T-helper 17 cell (primary cell): ENCODE measurements around the gene CPNE5. TPM values are rescaled to one million over a fixed set of nuclear protein-coding genes. Genes with fewer than 3 reads are reported as not detected.

Experiments used
- ATAC-seq: fragments of 150-1000 bp; cut with Tn5 transposase; 2 replicates; pipeline ENCODE4 v1.10.0; 2021; ENCODE audit warnings: mild to moderate bottlenecking, moderate library complexity
- DNase-seq, 3 donors: peaks; one replicate each; pipeline versions ENCODE4 v3.0.0 to v3.0.0-alpha.2; 2020 to 2021
- H3K9me3 ChIP-seq: one replicate; pipeline ENCODE4 v1.7.0; 2013; ENCODE audit warnings: low read length, mild to moderate bottlenecking; ENCODE audit not compliant: control insufficient read depth, poor library complexity, severe bottlenecking
- H3K27ac Mint-ChIP-seq: one replicate; pipeline ENCODE4 v1.8.0; 2022; ENCODE audit warnings: mild to moderate bottlenecking, moderate library complexity, mixed read lengths
- H3K27me3 Mint-ChIP-seq: one replicate; pipeline ENCODE4 v1.8.0; 2022; ENCODE audit warnings: mixed read lengths
- H3K36me3 Mint-ChIP-seq: one replicate; pipeline ENCODE4 v1.8.0; 2022; ENCODE audit warnings: low read depth, mixed read lengths
- H3K4me1 Mint-ChIP-seq: one replicate; pipeline ENCODE4 v1.8.0; 2022; ENCODE audit warnings: mild to moderate bottlenecking, mixed read lengths
- H3K4me3 Mint-ChIP-seq: one replicate; pipeline ENCODE4 v1.8.0; 2022; ENCODE audit warnings: mild to moderate bottlenecking, moderate library complexity, mixed read lengths
- total RNA-seq, 4 donors: library from RNA in 2 of 4; stranded (reverse) in 2 of 4; gene quantifications; one replicate each; pipeline ENCODE4 v1.2.3 and lab custom pipeline; 2022 to 2026

Gene CPNE5
- total RNA-seq, 2 donors from 2014 or later, result 5.5 to 16.0 TPM

- peaks cover 2% of the 10 kb centered on the region for H3K4me1 Mint-ChIP-seq
- H3K36me3 Mint-ChIP-seq, result peaks cover 5% of the 10 kb centered on the region
- ATAC-seq (no peak), DNase-seq (no peak)
- H3K27me3 Mint-ChIP-seq, result peaks cover 36% of the 10 kb centered on the region
- no peak overlapping the region for H3K27ac Mint-ChIP-seq
- no peaks in the 10 kb centered on the region for H3K9me3 ChIP-seq
- no peak overlapping the region for H3K4me3 Mint-ChIP-seq
These were observed 29.1 kb downstream of the CPNE5 start for GRCh38 chr6:36809941-36810803.

DNA sequence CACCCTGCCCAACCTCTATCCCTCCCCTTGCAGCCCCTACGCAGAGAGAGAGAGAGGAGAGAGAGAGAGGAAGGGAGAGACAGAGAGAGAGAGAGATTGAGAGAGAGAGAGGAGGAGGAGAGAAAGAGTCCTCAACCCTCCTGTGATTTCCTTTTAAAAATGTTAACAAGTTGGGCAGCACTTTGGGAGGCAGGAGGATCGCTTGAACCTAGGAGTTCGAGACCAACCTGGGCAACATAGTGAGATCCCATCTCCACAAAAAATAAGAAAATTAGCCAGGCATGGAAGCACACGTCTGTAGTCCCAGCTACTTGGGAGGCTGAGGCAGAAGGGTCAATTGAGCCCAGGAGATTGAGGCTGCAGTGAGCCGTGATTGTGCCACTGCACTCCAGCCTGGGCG lies 30.1 kb downstream of the CPNE5 start:
- H3K4me3 Mint-ChIP-seq, result no peak overlapping the region
- peaks cover 4% of the 10 kb centered on the region for H3K4me1 Mint-ChIP-seq
- peaks cover 5% of the 10 kb centered on the region for H3K36me3 Mint-ChIP-seq
- no peaks in the 10 kb centered on the region for H3K9me3 ChIP-seq
- DNase-seq (no peak), ATAC-seq (no peak)
- no peak overlapping the region for H3K27ac Mint-ChIP-seq
- peaks cover 46% of the 10 kb centered on the region for H3K27me3 Mint-ChIP-seq

- Mint-ChIP-seq H3K36me3 (peaks cover 5% of the 10 kb centered on the region), H3K27ac (no peak overlapping the region), H3K4me3 (no peak overlapping the region), H3K4me1 (peaks cover 4% of the 10 kb centered on the region), H3K27me3 (peaks cover 49% of the 10 kb centered on the region)
- DNase-seq (no peak), ATAC-seq (no peak)
- H3K9me3 ChIP-seq, result no peaks in the 10 kb centered on the region
These were observed 30.6 kb downstream of the CPNE5 start for GRCh38 chr6:36808634-36809033.

GRCh38 chr6:36807750-36808149 lies 31.5 kb downstream of the CPNE5 start:
- H3K9me3 ChIP-seq, result no peaks in the 10 kb centered on the region
- peaks cover 4% of the 10 kb centered on the region for H3K4me1 Mint-ChIP-seq
- H3K36me3 Mint-ChIP-seq, result peaks cover 5% of the 10 kb centered on the region
- H3K4me3 Mint-ChIP-seq, result no peak overlapping the region
- DNase-seq (no peak), ATAC-seq (no peak)
- peaks cover 53% of the 10 kb centered on the region for H3K27me3 Mint-ChIP-seq
- no peak overlapping the region for H3K27ac Mint-ChIP-seq

DNA sequence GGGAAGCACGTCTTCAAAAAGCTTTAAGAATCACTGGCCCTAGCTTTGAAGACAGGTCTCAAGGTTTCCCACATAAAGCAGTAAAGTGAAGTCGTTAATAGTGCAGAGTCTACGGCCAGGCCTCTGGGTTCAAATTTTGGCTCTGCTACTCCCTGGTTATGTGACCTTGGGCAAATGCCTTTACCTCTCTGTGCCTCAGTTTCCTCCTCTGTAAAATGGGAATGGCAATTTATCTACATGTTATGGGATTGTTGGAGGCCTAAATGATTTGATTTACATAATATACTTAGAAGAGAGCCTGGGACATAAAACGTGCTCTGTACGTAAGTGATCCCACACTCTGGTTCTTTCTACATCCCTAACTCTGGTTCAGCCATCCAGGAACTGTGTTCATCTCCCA lies 32.1 kb downstream of the CPNE5 start:
- Mint-ChIP-seq H3K4me3 (no peak overlapping the region), H3K27me3 (peaks cover 53% of the 10 kb centered on the region), H3K27ac (no peak overlapping the region), H3K4me1 (peaks cover 4% of the 10 kb centered on the region), H3K36me3 (peaks cover 5% of the 10 kb centered on the region)
- H3K9me3 ChIP-seq, result no peaks in the 10 kb centered on the region
- DNase-seq, result no peak
- ATAC-seq, result no peak

DNA sequence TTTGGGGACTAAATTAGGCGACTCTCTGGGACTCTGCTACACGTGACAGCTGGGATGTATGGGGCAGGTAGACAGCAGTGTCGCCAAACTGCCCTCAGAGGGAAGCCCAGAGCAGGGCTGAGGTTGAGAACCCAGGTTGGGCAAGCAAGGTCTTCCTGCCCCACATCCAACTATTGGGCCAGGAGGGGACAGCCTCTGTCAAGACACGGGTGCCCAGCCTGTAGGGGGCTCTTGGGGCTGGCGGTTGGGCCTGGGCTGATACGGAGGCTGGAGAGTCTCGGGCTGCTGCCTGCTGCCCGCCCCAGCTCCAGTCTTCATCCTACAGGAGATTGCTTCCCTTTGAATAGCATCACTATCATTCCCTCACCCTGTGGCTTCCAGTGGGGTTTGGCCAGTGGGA lies 33.3 kb downstream of the CPNE5 start:
- H3K27ac Mint-ChIP-seq, result no peak overlapping the region
- peaks cover 5% of the 10 kb centered on the region for H3K36me3 Mint-ChIP-seq
- H3K9me3 ChIP-seq, result no peaks in the 10 kb centered on the region
- DNase-seq (no peak), ATAC-seq (no peak)
- peaks cover 4% of the 10 kb centered on the region for H3K4me1 Mint-ChIP-seq
- no peak overlapping the region for H3K4me3 Mint-ChIP-seq
- peaks cover 53% of the 10 kb centered on the region for H3K27me3 Mint-ChIP-seq

DNA sequence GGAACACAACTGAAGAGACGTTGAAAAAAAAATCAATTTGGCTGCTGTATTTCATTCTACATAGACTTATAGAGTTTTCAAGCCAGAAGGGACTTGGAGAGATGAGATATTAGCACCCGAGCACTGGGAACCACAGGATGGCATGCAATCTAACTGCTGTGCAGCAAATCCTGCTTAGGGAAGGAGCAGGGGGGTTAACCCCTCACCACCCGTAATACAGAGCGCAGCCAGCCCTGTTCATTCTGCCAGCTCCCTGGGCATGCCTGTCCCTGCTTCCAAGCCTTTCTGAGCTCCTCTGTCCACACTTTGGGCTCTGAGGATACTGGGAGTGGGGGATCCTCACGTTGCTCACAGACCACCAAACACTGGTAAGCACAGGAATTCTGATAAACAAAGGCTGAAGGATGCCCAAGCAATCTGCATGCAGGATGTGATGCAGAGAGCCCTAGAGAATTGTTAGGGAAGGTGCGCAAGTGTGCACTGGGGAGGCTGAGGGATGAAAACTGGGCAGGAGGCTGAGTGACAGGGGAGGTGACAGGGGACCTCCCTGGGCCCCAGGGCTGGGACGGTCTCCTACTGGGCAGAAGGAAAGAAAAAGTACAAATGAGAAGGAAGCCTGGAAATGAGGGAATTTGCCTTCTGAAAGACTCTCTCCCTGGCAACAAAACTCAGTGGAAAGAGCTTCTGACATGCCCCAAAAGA lies 34.0 kb downstream of the CPNE5 start:
- Mint-ChIP-seq H3K27ac (no peak overlapping the region), H3K4me3 (no peak overlapping the region), H3K27me3 (peaks cover 53% of the 10 kb centered on the region), H3K36me3 (peaks cover 5% of the 10 kb centered on the region), H3K4me1 (peaks cover 4% of the 10 kb centered on the region)
- DNase-seq (no peak), ATAC-seq (no peak)
- H3K9me3 ChIP-seq, result no peaks in the 10 kb centered on the region

DNA sequence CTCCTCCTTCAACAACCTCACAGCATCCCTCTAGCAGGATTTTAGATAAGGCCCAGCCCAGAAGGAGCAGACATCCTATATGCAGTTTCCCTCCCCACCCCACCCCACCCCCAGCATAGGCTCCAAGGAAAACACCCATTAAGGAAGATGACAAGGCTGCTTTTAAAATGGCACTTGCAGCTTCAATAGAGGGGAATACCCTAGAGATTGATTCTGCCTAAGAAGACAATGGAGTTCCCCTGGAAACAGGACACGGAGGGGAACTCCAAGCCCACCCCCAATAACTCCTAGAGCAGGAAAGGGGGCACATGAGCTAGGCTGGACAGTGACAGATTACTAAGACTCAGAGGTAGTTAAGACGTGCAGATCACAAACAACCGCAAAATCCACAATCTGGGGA lies 34.7 kb downstream of the CPNE5 start:
- DNase-seq (no peak), ATAC-seq (no peak)
- peaks cover 53% of the 10 kb centered on the region for H3K27me3 Mint-ChIP-seq
- no peaks in the 10 kb centered on the region for H3K9me3 ChIP-seq
- H3K4me1 Mint-ChIP-seq, result peaks cover 4% of the 10 kb centered on the region
- peaks cover 5% of the 10 kb centered on the region for H3K36me3 Mint-ChIP-seq
- H3K4me3 Mint-ChIP-seq, result no peak overlapping the region
- H3K27ac Mint-ChIP-seq, result no peak overlapping the region

- Mint-ChIP-seq H3K4me3 (no peak overlapping the region), H3K27ac (no peak overlapping the region), H3K4me1 (peaks cover 6% of the 10 kb centered on the region), H3K27me3 (peaks cover 47% of the 10 kb centered on the region), H3K36me3 (peaks cover 5% of the 10 kb centered on the region)
- ATAC-seq, result no peak
- no peak for DNase-seq
- no peaks in the 10 kb centered on the region for H3K9me3 ChIP-seq
These were observed 35.3 kb downstream of the CPNE5 start for GRCh38 chr6:36803908-36804307.

DNA sequence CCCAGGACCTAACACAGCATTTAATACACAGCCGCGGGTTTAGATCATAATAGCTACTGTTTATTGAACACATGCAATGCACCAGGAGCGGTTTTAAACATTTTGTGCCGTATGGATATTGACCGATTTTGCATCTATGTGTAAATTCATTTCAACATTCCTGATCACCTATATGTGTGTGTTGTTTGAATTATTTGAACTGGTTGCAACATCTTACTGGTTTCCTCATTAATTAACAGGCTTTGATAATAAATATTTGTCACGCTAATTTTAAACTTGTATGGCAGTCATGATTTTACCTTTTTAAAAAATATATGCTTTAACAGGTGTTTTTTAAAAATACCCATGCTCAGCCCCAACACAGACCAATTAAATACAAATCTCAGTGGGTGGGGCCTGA lies 35.8 kb downstream of the CPNE5 start:
- H3K36me3 Mint-ChIP-seq, result peaks cover 5% of the 10 kb centered on the region
- no peaks in the 10 kb centered on the region for H3K9me3 ChIP-seq
- H3K4me3 Mint-ChIP-seq, result no peak overlapping the region
- DNase-seq (no peak), ATAC-seq (no peak)
- H3K27me3 Mint-ChIP-seq, result peaks cover 43% of the 10 kb centered on the region
- peaks cover 6% of the 10 kb centered on the region for H3K4me1 Mint-ChIP-seq
- no peak overlapping the region for H3K27ac Mint-ChIP-seq

DNA sequence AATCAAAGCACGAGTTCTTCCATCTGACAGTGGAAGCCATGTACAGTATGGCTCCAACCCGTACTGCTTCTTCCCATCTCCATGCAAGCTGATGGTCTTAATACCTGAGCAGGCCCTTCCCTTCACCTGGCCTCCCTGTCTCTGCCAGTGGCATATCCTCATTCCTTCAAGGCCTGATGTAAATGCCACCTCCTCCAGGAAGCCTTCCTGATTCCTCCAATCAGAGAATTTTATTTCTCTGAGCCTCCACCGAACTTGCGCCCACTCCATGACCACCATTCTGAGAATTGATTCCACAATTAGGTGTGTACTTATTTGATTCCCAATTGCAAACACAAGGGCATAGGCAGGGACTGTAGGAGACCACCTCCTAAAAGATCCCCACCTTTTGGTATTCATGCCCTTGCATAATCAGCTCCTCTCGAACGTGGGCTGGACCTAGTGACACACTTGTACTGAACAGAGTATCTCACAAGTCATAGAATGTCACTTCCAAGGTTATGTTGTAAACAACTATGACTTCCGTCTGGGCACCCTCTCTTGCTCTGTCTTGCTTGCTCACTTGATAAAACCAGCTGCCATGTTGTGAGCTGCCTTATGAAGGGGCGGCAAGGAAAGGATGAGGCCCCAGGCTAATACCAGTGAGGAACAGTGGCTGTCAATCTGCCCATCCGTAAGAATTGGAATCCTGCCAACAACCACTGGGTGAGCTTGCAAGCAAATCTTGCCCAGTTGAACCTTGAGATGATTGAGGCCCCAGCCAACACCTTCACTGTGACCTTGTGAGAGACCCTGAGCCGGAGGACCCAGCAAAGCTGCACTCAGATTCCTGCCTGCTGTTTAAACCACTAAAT lies 38.8 kb downstream of the CPNE5 start:
- peaks cover 6% of the 10 kb centered on the region for H3K4me1 Mint-ChIP-seq
- H3K27ac Mint-ChIP-seq, result no peak overlapping the region
- H3K27me3 Mint-ChIP-seq, result peaks cover 20% of the 10 kb centered on the region
- H3K4me3 Mint-ChIP-seq, result no peak overlapping the region
- H3K36me3 Mint-ChIP-seq, result peaks cover 2% of the 10 kb centered on the region
- no peak for ATAC-seq
- no peak for DNase-seq
- H3K9me3 ChIP-seq, result no peaks in the 10 kb centered on the region

GRCh38 chr6:36798852-36799251 lies 40.4 kb downstream of the CPNE5 start:
- Mint-ChIP-seq H3K27ac (no peak overlapping the region), H3K4me1 (peaks cover 2% of the 10 kb centered on the region), H3K36me3 (no peaks in the 10 kb centered on the region), H3K4me3 (no peak overlapping the region), H3K27me3 (peaks cover 4% of the 10 kb centered on the region)
- DNase-seq (no peak), ATAC-seq (no peak)
- no peaks in the 10 kb centered on the region for H3K9me3 ChIP-seq

DNA sequence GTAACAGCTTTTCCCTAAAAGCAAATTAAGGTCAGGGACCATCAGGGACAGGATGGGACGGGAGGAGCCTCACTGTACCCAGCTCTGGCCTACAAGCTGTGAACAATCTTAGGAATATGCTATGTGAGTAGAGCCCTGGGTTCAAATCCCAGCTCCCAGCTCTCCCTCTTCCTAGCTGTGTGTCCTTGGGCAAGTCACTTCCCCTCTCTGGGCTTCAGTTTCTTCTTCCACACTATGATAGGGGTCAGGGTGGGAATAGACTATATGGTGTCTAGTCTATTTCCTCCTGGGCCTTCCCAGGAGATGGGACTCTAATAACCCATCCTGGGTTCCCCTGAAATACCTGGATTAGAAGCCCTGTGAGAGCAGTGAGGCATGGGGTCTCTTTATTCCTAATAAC lies 41.6 kb downstream of the CPNE5 start:
- Mint-ChIP-seq H3K27ac (no peak overlapping the region), H3K4me1 (peaks cover 6% of the 10 kb centered on the region), H3K27me3 (peaks cover 12% of the 10 kb centered on the region), H3K36me3 (peaks cover 2% of the 10 kb centered on the region), H3K4me3 (no peak overlapping the region)
- H3K9me3 ChIP-seq, result no peaks in the 10 kb centered on the region
- DNase-seq (no peak), ATAC-seq (no peak)
